GM06990 (cell line): ENCODE results near the gene ARSG.

Source experiments
- DNase-seq: peaks from one replicate; pipeline ENCODE4 v3.0.0-alpha.2; 2011; ENCODE audit not compliant: insufficient read length; ENCODE audit errors: extremely low read depth
- H3K27me3 ChIP-seq: replicated peaks from 2 replicates; pipeline ENCODE4 v1.6.0; 2011; ENCODE audit warnings: low read length; ENCODE audit not compliant: control insufficient read depth, insufficient read depth
- H3K36me3 ChIP-seq: 2 replicates; pipeline ENCODE4 v1.5.1; 2011; ENCODE audit warnings: low read length; ENCODE audit not compliant: control insufficient read depth, insufficient read depth
- H3K4me3 ChIP-seq: replicated peaks from 2 replicates; pipeline ENCODE4 v1.5.1; 2011; ENCODE audit warnings: low read depth, mild to moderate bottlenecking, control low read depth, low read length
- CTCF ChIP-seq: IDR thresholded peaks from 2 replicates; pipeline ENCODE4 v1.5.1; 2011; ENCODE audit warnings: low read length, control low read depth, mild to moderate bottlenecking, inconsistent platforms; ENCODE audit not compliant: insufficient read depth, poor library complexity, severe bottlenecking

The ARSG gene

GRCh38 chr17:68457168-68457538 lies 165.9 kb downstream of the ARSG start, which contains the start of gene WIPI1:
Gene WIPI1, minus strand, starts transcription at chr17:68457496. Its CDS starts 75 bp downstream, at chr17:68457421.
- peak within 1 kb of the TSS; percentile 89 for H3K4me3 ChIP-seq
- TF ChIP-seq CTCF, result no peak
- no peak for DNase-seq
- H3K36me3 ChIP-seq, result no peaks in the 10 kb centered on the region
- H3K27me3 ChIP-seq, result no peaks in the 10 kb centered on the region

GRCh38 chr17:68457539-68458259 lies 166.4 kb downstream of the ARSG start:
- H3K4me3 ChIP-seq, result peak overlapping the region; percentile 56
- peak; percentile 99 for DNase-seq
- H3K27me3 ChIP-seq, result no peaks in the 10 kb centered on the region
- no peak for TF ChIP-seq CTCF
- no peaks in the 10 kb centered on the region for H3K36me3 ChIP-seq

GRCh38 chr17:68458260-68459036 lies 167.2 kb downstream of the ARSG start:
- peak overlapping the region; percentile 56 for H3K4me3 ChIP-seq
- H3K27me3 ChIP-seq, result no peaks in the 10 kb centered on the region
- H3K36me3 ChIP-seq, result no peaks in the 10 kb centered on the region
- TF ChIP-seq CTCF, result no peak
- peak; percentile 45 for DNase-seq

- no peak for TF ChIP-seq CTCF
- H3K36me3 ChIP-seq, result no peaks in the 10 kb centered on the region
- peak; percentile 58 for DNase-seq
- H3K4me3 ChIP-seq, result no peak overlapping the region
- no peaks in the 10 kb centered on the region for H3K27me3 ChIP-seq
Observed at GRCh38 chr17:68459037-68459639, 167.8 kb downstream of the ARSG start.

- Histone ChIP-seq H3K36me3 (no peaks in the 10 kb centered on the region), H3K4me3 (peak overlapping the region; percentile 32), H3K27me3 (no peaks in the 10 kb centered on the region)
- no peak for TF ChIP-seq CTCF
- DNase-seq, result no peak
Observed at GRCh38 chr17:68460146-68460545, 168.9 kb downstream of the ARSG start.
